HepG2 (cell line): ENCODE results near the gene UBAP2L. TPM values are rescaled to one million over a fixed set of nuclear protein-coding genes. Genes with fewer than 3 reads are reported as not detected.

Experiments
- BRF2 ChIP-seq: sonication (generic); formaldehyde crosslinking; IDR thresholded peaks from 2 replicates; pipeline ENCODE4 v1.8.1; 2022; ENCODE audit warnings: mild to moderate bottlenecking, missing genetic modification reagents
- FOSL1 ChIP-seq: sonication (generic); formaldehyde crosslinking; IDR thresholded peaks from 2 replicates; pipeline ENCODE4 v1.9.0; 2021; ENCODE audit warnings: missing genetic modification reagents, borderline replicate concordance
- FOSL2 ChIP-seq: sonication (generic); formaldehyde crosslinking; IDR thresholded peaks from 2 replicates; pipeline ENCODE4 v1.4.0; 2020; ENCODE audit warnings: missing genetic modification reagents
- KLF9 ChIP-seq: IDR thresholded peaks from 2 replicates; pipeline ENCODE4 v1.6.1; 2016; ENCODE audit warnings: low read depth
- MYPOP ChIP-seq: sonication (generic); formaldehyde crosslinking; IDR thresholded peaks from 2 replicates; pipeline ENCODE4 v1.8.1; 2023; ENCODE audit warnings: mild to moderate bottlenecking, moderate library complexity, missing genetic modification reagents
- NFE2L1 ChIP-seq: sonication (generic); formaldehyde crosslinking; IDR thresholded peaks from 2 replicates; pipeline ENCODE4 v1.4.0; 2020; ENCODE audit warnings: missing genetic modification reagents, mild to moderate bottlenecking, borderline replicate concordance
- NR0B2 ChIP-seq: sonication (generic); formaldehyde crosslinking; IDR thresholded peaks from 2 replicates; pipeline ENCODE4 v1.4.0; 2020; ENCODE audit warnings: mild to moderate bottlenecking, missing genetic modification reagents
- SIX1 ChIP-seq: sonication (generic); formaldehyde crosslinking; IDR thresholded peaks from 2 replicates; pipeline ENCODE4 v1.4.0; 2020; ENCODE audit warnings: missing genetic modification reagents, borderline replicate concordance
- SMARCC2 ChIP-seq: fragments of 450-650 bp; IDR thresholded peaks from 2 replicates; pipeline ENCODE4 v1.6.1; 2017; ENCODE audit warnings: antibody characterized with exemption, mild to moderate bottlenecking
- TFE3 ChIP-seq: IDR thresholded peaks from 2 replicates; pipeline ENCODE4 v1.6.1; 2016
- ZBTB33 ChIP-seq: sonication (generic); formaldehyde crosslinking; IDR thresholded peaks from 2 replicates; pipeline ENCODE4 v1.4.0; 2020; ENCODE audit warnings: missing genetic modification reagents
- ZBTB7A ChIP-seq: sonication (generic); formaldehyde crosslinking; IDR thresholded peaks from 2 replicates; pipeline ENCODE4 v1.8.0; 2022; ENCODE audit warnings: mild to moderate bottlenecking, missing genetic modification reagents
- ZNF30 ChIP-seq: sonication (generic); formaldehyde crosslinking; IDR thresholded peaks from 2 replicates; pipeline ENCODE4 v1.5.0; 2020; ENCODE audit warnings: mild to moderate bottlenecking, missing genetic modification reagents
- ZNF564 ChIP-seq: sonication (generic); formaldehyde crosslinking; IDR thresholded peaks from 2 replicates; pipeline ENCODE4 v1.8.1; 2023; ENCODE audit warnings: mild to moderate bottlenecking, missing genetic modification reagents
- ZNF570 ChIP-seq: sonication (generic); formaldehyde crosslinking; IDR thresholded peaks from 2 replicates; pipeline ENCODE4 v1.4.0; 2020; ENCODE audit warnings: mild to moderate bottlenecking, missing genetic modification reagents, borderline replicate concordance
- ZNF709 ChIP-seq: sonication (generic); formaldehyde crosslinking; IDR thresholded peaks from 2 replicates; pipeline ENCODE4 v1.5.0; 2020; ENCODE audit warnings: mild to moderate bottlenecking, missing genetic modification reagents
- ZNF75D ChIP-seq: sonication (generic); formaldehyde crosslinking; IDR thresholded peaks from 2 replicates; pipeline ENCODE4 v1.8.1; 2023; ENCODE audit warnings: missing genetic modification reagents, mild to moderate bottlenecking, borderline replicate concordance
- ZNF776 ChIP-seq: sonication (generic); formaldehyde crosslinking; IDR thresholded peaks from 2 replicates; pipeline ENCODE4 v1.4.0; 2020; ENCODE audit warnings: mild to moderate bottlenecking, missing genetic modification reagents
- polyA plus RNA-seq, 8 experiments: library from polyadenylated mRNA; depleted of rRNA in 3 of 8; stranded (reverse) in 7 of 8; unstranded in 1 of 8; fragments of >200 nt; fragmentation: Illumina TruSeq in 4 of 8; extraction: Trizol in 4 of 8; gene quantifications; 2 replicates each; pipeline versions ENCODE4 v1.2.1 to v1.2.3, GENCODE V29; 2011 to 2016; ENCODE audit warnings: low read depth in 4 of 8, missing spikeins in 1 of 8, mixed read lengths in 1 of 8; ENCODE audit not compliant: insufficient read depth in 1 of 8
- total RNA-seq, 5 experiments: library from RNA; depleted of rRNA; stranded (reverse); fragments of >200 nt; fragmentation: Illumina TruSeq; extraction: Trizol; gene quantifications; 2 replicates each; pipeline ENCODE4 v1.2.3, GENCODE V29; 2016; ENCODE audit warnings: low read depth in 1 of 5
- TF ChIP-seq, protein P1 (sequence below): IDR thresholded peaks from 2 replicates; pipeline ENCODE4 v1.6.1; 2012; ENCODE audit warnings: inconsistent platforms
- TF ChIP-seq, protein P2 (sequence below): sonication (generic); formaldehyde crosslinking; IDR thresholded peaks from 2 replicates; pipeline ENCODE4 v1.5.0; 2020; ENCODE audit warnings: missing genetic modification reagents

UBAP2L gene
- total and polyA plus RNA-seq, 2 of the 13 experiments (the other 11 are each of a cell fraction or from before 2014, with no cell fraction given) = 74.2 to 159 TPM

- TF ChIP-seq ZNF75D (CRISPR knock-in tag) = no peak
- TF ChIP-seq ZNF30 = no peak
- TF ChIP-seq ZBTB7A (CRISPR knock-in tag) = no peak
- TF ChIP-seq ZNF776 (CRISPR knock-in tag) = no peak
- TF ChIP-seq ZNF570 (CRISPR knock-in tag) = no peak
- no peak for TF ChIP-seq SMARCC2
- TF ChIP-seq ZBTB33 (CRISPR knock-in tag) = 0 out of 2 replicates have a peak, but pooled peaks have one; percentile 8
- 0 out of 2 replicates have a peak, but pooled peaks have one; percentile 25 for TF ChIP-seq TFE3 (CRISPR knock-in tag)
- peak; percentile 52; the same call in 1 of the 2 replicates for TF ChIP-seq ZNF709 (CRISPR knock-in tag)
- no peak for TF ChIP-seq FOSL1 (CRISPR knock-in tag)
- peak; percentile 78 for TF ChIP-seq ZNF564
- no peak for TF ChIP-seq NFE2L1 (CRISPR knock-in tag)
- TF ChIP-seq, protein P1, sequence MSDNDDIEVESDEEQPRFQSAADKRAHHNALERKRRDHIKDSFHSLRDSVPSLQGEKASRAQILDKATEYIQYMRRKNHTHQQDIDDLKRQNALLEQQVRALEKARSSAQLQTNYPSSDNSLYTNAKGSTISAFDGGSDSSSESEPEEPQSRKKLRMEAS = peak; percentile 50; the same call in 1 of the 2 replicates
- TF ChIP-seq FOSL2 = no peak; the same call in none of the 2 replicates
- peak; percentile 72 for TF ChIP-seq MYPOP
- peak; percentile 78 for TF ChIP-seq KLF9 (CRISPR knock-in tag)
- peak; percentile 80; the same call in 1 of the 2 replicates for TF ChIP-seq NR0B2 (CRISPR knock-in tag)
- TF ChIP-seq BRF2 (CRISPR knock-in tag) = peak; percentile 84; the same call in 1 of the 2 replicates
- TF ChIP-seq, protein P2, sequence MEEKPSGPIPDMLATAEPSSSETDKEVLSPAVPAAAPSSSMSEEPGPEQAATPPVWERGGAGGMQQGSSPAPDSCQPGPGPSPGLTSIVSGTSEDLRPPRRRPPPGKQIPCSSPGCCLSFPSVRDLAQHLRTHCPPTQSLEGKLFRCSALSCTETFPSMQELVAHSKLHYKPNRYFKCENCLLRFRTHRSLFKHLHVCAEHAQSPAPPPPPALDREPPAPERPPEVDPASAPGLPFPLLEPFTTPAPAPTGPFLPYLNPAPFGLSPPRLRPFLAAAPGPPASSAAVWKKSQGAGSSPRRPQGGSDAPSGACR (CRISPR knock-in tag) = peak; percentile 29; the same call in 1 of the 2 replicates
- TF ChIP-seq SIX1 (CRISPR knock-in tag) = no peak
Observed at GRCh38 chr1:154272217-154272998, 51.7 kb downstream of the UBAP2L start, which contains the start of gene HAX1 (continued).
